ENCODE measurements around the gene TXNDC8. TPM values are rescaled to one million over a fixed set of nuclear protein-coding genes. Genes with fewer than 3 reads are reported as not detected.
A peak's percentile ranks its signal among the peaks of the same experiment; 100 is the strongest.
"Not testable (repeated sequence)": the region's sequence is repeated elsewhere in the genome, so short reads cannot be mapped to it uniquely, and the experiment has no call there.

Gene TXNDC8
- total RNA-seq, 1 experiment from 2014 or later: not detected

- no peak for DNase-seq (ENCODE audit: low read depth)
Observed at GRCh38 chr9:110327716-110328115, 9.9 kb downstream of the TXNDC8 start.

DNA sequence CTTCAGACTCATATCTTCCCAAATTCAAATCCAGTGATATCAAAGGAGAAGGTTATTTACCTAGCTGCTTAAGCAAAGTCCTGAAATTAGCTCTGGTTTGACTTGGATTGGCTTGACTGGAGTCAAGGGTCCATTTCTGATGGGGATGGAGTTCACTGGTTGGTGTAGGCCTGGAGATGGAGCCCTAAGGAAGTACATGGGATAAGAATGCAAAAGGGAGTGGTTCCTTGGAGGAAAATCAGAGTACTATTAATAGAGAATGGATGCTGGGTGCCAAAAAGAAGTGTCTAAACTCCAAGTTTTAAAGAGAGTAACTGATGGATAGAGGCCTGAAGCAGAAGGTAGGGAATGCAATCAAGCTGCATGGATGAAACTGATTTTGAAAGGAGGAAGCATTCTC, 13.8 kb downstream of the TXNDC8 start:
- DNase-seq (ENCODE audit: low read depth): no peak

- DNase-seq (ENCODE audit: low read depth): peak; percentile 24
Observed at GRCh38 chr9:110320651-110321445, 16.8 kb downstream of the TXNDC8 start.

GRCh38 chr9:110319781-110320492, 17.7 kb downstream of the TXNDC8 start:
- DNase-seq (ENCODE audit: low read depth): no peak

DNA sequence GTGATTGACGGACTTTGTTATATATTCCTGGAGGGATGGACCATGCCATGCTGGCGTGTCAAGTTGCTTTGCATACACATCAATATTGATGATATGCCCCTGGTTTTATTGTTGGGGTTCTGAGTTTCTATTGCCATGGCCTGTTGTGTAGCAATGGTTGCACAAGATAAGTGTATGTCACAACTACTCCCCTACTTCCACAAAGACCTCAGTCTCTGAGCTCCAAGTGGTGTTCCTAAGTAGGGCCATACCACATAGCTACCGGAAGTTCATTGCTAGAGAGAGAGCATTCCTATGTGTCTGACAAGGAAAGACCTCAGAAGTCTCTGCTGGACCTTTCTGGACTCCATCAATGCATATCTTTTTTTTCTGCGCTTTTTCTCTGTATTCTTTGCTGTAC, 19.8 kb downstream of the TXNDC8 start:
- no peak for DNase-seq (ENCODE audit: low read depth)

DNA sequence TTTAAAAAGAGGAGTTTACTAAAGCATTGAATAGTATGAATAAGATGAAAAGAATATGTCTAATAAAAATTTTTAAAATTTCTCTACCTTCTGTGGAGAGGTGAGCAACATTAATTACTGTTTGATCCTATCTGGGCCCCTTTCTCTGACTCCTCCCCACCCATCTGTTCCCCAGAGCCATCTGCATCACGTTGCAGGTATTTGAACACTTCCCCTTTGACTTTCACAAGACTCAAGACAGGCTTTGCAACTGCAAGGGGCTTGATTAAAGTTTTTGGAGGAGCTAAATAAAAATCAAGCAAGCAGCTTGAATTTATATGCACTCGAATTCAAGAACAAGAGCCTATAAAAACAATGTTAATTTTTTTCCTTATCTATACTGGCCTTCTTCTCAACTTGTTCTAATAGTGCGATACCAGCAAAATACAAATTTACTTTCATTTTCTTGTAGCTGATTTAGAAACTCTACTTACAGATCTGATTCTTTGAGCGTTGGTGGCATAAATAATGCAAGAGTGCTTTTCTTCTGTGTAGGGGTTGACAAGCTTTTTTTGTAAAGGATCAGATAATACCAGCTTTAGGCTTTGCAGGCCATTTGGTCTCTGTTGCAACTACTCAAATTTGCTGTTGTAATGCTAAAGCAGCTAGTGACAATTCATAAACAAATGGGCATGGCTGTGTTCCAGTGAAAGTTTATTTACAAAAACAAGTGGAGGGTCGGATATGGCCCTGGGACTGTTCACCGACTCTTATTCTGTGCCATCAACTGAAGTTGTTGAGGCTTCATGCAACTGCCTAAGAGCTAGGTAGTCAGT, 21.2 kb downstream of the TXNDC8 start:
- no peak for DNase-seq (ENCODE audit: low read depth)

DNA sequence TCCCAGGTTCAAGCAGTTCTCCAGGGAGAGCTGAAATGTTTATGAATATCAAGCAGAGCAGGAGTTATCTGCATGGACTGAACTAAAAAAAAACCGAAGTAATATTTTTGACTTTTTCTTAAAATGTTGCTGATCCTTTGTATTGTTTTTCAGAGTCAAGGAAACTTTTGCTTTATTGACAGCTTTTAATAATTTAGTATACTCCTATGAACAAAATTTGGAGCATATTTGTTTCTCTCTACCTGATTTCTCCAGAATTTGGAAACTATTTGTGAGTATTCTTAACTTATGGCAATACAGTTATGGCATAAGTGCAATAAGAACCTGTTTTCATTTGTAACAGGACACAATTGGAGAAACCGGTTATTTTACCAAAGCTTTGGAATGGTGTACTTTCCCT, 25.7 kb downstream of the TXNDC8 start:
- not testable (repeated sequence) for DNase-seq (ENCODE audit: low read depth)

- no peak for DNase-seq (ENCODE audit: low read depth)
Observed at GRCh38 chr9:110309681-110310080, 28.0 kb downstream of the TXNDC8 start.

GRCh38 chr9:110308633-110309038, 29.0 kb downstream of the TXNDC8 start:
- no peak for DNase-seq (ENCODE audit: low read depth)

DNA sequence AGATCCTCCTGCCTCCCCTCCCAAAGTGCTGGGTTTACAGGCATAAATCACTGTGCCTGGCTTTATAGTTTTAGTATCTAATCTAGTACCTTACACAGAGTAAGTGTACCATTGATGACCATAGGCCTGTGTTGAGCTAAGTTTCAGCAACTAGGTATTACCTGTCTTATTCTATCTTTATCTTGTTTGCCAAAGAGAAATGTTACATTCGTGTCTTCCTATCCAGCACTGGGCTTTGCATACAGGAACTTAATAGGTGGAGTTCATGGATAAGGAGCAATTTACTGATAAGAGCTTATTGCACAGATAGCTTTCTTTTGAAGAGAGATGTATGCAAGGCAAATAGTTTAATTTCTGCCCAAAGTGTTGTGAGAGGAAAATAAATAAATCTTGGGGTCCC, 30.5 kb downstream of the TXNDC8 start:
- DNase-seq (ENCODE audit: low read depth): no peak

DNA sequence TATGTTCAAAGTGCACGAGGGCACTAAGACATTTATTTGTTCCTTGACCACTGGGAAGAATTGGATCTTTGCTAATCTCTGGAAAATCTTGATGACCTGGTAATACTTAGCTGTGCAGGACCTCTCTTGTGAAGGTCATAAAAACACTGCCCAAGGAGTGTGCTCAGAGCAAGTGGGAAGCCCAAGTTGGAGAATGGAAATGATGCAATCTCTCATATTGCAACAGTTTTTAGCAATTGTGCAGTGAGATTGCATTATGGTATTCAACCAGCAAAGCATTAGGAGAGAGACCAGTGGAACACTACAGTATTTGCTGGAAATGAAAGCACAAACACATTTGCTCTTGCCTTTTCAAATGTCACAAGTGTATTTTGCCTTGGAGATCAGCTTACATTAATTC, 34.5 kb downstream of the TXNDC8 start:
- peak; percentile 35 for DNase-seq (ENCODE audit: low read depth)

GRCh38 chr9:110298043-110298605, 39.5 kb downstream of the TXNDC8 start:
- no peak for DNase-seq (ENCODE audit: low read depth)

DNA sequence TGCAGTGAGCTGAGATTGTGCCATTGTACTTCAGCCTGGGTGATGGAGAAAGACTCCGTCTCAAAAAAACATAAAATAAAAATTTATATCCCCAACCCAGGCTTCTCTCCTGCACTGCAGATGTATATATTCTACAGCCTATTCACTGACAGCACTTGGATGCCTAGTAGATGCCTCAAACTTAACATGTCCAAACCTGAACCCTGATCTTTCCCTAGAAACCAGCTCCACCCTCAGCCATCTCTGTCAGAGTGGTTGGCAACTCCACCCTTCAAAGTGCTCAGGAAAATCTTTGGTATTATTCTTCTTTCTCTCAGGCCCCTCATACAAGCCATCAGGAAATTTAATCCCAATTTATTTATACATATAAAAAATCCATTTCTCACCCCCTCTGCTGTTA, 44.4 kb downstream of the TXNDC8 start:
- DNase-seq (ENCODE audit: low read depth): no peak

- peak; percentile 53 for DNase-seq (ENCODE audit: low read depth)
Observed at GRCh38 chr9:110291921-110292557, 45.6 kb downstream of the TXNDC8 start.

DNA sequence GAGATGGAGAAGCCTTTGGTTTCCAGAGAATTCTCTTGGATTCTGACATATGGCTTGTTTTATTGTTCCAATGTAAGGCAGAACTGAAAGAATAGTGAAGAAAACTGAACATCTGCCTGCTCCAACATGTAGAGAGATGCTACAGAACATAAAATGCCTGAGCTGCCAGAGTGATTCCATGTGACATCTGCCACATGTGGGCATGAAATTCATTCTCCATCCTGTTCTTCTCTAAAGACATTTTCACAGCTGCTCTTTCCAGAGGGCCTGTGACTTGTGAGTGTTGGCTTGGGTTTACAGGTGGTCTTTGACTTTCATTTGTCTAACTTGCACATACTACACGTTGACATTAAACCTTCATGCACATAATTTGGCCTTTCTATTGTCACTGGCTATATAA, 47.7 kb downstream of the TXNDC8 start:
- DNase-seq (ENCODE audit: low read depth): no peak

DNA sequence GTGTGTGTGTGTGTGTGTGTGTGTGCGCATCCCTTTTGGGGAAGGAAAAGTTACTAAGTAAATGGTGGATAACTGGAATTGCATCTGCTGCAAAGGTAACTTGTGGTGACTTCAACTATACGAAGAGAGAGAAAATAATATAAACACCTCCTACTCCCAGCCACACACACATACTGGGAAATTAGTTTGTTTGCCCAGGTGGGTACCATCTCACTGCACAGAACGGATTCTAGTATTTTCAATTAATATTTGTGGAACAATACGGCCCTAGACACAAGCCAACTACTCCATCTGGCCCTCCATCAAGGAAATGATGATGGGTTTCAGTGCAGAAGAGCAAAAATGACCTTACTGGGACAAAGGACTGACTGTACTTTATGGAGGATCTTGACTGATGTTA, 49.2 kb downstream of the TXNDC8 start:
- no peak for DNase-seq (ENCODE audit: low read depth)

DNA sequence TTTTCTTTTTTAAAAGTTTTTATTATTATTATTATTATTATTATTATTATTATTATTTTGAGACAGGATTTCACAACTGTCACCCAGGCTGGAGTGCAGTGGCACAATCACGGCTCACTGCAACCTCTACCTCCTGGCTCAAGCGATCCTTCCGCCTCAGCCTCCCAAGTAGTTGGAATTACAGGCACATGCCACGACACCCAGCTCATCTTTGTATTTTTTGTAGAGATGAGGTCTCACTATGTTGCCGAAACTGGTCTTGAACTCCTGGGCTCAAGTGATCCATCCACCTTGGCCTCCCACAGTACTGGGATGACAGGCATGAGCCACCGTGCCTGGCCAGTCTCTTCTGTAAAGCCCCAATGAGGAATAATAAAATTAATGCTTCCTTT, 50.4 kb downstream of the TXNDC8 start:
- no peak for DNase-seq (ENCODE audit: low read depth)

DNA sequence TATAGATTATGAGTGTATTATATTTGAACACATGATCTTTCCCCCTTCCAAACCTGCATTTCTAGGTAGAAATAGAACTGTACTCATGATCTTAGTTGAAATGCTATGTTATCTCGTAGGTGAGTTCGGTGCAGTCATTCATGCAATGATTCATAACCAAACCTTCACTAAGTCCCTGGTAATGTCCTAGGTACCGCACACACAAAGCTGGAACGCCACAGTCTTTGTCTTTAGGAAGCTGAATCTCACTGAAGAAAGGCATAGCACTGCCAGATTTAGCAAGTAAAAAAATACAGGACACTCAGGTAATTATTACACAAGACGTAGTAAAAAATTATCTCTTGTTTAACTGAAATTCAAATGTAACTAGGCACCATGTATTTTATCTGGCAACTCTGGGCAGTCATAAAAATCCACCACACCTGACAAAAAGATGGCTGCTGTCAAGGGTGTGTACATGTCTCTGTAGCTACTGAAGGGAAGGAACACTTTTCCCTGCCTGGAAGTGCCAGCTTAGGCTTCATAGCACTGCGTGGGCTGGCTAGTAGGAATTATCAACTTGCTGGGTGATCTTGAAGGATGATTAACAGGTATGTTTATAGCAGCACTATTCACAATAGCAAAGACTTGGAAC, 53.3 kb downstream of the TXNDC8 start:
- no peak for DNase-seq (ENCODE audit: low read depth)

DNA sequence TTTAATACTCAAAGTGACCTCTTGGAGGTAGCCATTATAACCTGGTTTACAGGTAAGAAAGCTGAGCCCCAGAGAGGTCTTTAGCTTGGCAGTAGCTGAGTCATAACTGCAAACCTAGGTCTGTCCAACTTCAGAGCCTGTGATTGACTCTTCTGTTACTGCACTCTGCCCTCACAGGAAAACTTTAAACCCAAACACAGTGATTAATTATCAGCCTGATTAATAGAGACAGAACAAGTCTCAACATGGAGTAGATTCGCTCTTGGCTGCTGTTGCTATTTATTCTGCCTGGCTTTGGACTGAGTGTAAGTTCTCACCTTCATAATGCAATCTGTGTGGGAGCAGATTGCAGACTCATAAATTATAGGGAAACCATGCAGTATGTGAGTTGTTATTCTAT, 53.9 kb downstream of the TXNDC8 start:
- no peak for DNase-seq (ENCODE audit: low read depth)

- no peak for DNase-seq (ENCODE audit: low read depth)
Observed at GRCh38 chr9:110282739-110283081, 55.0 kb downstream of the TXNDC8 start.

DNA sequence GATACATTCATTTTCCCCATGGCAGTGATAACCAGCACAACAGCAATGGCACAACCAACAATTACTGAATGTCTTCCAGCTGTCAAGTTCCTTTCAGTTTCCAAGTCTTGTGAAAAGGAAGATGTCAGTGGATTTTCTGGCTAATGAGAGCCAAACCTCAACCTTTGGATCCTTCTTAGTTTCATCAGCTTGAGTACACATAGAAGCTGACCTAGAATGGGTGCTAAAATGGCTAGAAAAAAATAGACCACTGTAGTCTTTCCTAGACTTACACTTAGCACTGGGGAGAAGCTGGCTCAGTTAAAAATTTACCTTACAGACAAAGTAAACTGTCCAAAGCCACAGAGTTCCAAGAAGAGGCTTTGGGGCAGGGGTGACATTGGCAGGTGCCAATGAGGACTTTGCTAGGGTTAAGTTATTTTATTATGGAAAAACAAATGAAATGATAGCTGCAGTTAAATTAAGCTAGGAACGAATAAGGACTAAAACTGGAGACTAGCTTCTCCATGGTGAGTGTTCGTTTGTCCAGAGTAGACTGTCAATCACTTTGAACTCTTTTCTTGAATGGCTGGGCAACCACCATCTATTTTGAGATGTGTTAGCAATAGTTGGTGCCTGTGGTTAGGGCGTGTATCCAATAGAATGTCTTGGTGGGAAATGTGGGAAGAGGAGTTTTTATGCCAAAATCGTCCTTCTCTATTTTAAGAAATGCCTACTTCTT, 55.5 kb downstream of the TXNDC8 start:
- peak; percentile 71 for DNase-seq (ENCODE audit: low read depth)

Data from RPMI7951 (cell line).